HFFc6 (cell line): ENCODE results near the gene COL2A1. TPM values are rescaled to one million over a fixed set of nuclear protein-coding genes. Genes with fewer than 3 reads are reported as not detected.

Experiments
- DNase-seq: peaks from one replicate; pipeline ENCODE4 v3.0.0-alpha.2; 2018
- H3K27ac Mint-ChIP-seq: 2 replicates; pipeline ENCODE4 v1.8.0; 2020; ENCODE audit warnings: mild to moderate bottlenecking, mixed read lengths
- H3K27me3 Mint-ChIP-seq: 2 replicates; pipeline ENCODE4 v1.8.0; 2021; ENCODE audit warnings: mild to moderate bottlenecking, moderate library complexity, mixed read lengths; ENCODE audit not compliant: insufficient read depth
- H3K36me3 Mint-ChIP-seq: 2 replicates; pipeline ENCODE4 v1.8.0; 2021; ENCODE audit warnings: low read depth, mixed read lengths
- H3K4me1 Mint-ChIP-seq: 2 replicates; pipeline ENCODE4 v1.8.0; 2020; ENCODE audit warnings: low read depth, mixed read lengths
- H3K4me3 Mint-ChIP-seq: 2 replicates; pipeline ENCODE4 v1.8.0; 2020; ENCODE audit warnings: mild to moderate bottlenecking, moderate library complexity, mixed read lengths
- H3K9me3 Mint-ChIP-seq: 2 replicates; pipeline ENCODE4 v1.8.0; 2020; ENCODE audit warnings: mild to moderate bottlenecking, mixed read lengths
- total RNA-seq, 6 experiments: library from RNA; stranded (reverse); fragmentation: NEBNext Ultra II Directional; extraction: Animal tissue kit (Norgen Biotek cat#: 25700); gene quantifications; 2 replicates in 1 of 6; 3 replicates in 5 of 6; pipeline ENCODE4 v1.2.3, GENCODE V29; 2021
- TF ChIP-seq, protein P1 (sequence below): fragments of 200-600 bp; sonication (generic); IDR thresholded peaks from 2 replicates; pipeline ENCODE4 v1.5.0; 2021; ENCODE audit warnings: antibody characterized with exemption, mild to moderate bottlenecking

The COL2A1 gene
- total RNA-seq, 6 experiments from 2014 or later: not detected

DNA sequence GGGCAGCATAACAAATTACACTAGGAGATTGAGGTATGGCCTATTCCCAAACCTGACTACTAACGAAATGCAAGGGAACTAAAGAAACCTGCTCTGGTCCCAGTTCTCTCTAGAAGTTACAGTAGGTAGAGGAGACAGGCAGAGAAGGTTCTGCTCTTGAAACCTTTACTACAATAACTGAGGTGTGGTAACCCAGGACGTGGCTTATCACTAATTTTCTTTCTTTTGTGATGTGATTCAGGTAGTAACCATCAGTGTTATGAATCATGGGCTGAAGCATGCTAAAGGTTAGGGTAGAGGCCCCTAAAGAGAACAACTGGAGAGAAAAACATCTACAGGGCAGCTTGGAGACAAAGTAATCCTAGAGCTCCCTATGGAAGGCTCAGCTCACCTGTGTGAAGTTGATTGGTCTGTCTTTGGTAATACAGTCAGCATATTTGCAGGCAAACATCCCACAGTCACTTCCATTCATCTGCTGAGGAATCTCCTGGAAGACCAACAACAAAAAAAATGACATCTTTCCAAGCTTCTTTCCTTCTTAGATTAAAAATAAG is 41.8 kb upstream of the COL2A1 start:
- no peak for DNase-seq
- Mint-ChIP-seq H3K4me1 (no peaks in the 10 kb centered on the region), H3K27ac (no peak overlapping the region), H3K36me3 (peaks cover 8% of the 10 kb centered on the region; the same call in 1 of the 2 replicates), H3K4me3 (no peak overlapping the region), H3K27me3 (peaks cover 4% of the 10 kb centered on the region; the same call in 1 of the 2 replicates), H3K9me3 (no peaks in the 10 kb centered on the region)
- TF ChIP-seq, protein P1, sequence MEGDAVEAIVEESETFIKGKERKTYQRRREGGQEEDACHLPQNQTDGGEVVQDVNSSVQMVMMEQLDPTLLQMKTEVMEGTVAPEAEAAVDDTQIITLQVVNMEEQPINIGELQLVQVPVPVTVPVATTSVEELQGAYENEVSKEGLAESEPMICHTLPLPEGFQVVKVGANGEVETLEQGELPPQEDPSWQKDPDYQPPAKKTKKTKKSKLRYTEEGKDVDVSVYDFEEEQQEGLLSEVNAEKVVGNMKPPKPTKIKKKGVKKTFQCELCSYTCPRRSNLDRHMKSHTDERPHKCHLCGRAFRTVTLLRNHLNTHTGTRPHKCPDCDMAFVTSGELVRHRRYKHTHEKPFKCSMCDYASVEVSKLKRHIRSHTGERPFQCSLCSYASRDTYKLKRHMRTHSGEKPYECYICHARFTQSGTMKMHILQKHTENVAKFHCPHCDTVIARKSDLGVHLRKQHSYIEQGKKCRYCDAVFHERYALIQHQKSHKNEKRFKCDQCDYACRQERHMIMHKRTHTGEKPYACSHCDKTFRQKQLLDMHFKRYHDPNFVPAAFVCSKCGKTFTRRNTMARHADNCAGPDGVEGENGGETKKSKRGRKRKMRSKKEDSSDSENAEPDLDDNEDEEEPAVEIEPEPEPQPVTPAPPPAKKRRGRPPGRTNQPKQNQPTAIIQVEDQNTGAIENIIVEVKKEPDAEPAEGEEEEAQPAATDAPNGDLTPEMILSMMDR: no peak

DNA sequence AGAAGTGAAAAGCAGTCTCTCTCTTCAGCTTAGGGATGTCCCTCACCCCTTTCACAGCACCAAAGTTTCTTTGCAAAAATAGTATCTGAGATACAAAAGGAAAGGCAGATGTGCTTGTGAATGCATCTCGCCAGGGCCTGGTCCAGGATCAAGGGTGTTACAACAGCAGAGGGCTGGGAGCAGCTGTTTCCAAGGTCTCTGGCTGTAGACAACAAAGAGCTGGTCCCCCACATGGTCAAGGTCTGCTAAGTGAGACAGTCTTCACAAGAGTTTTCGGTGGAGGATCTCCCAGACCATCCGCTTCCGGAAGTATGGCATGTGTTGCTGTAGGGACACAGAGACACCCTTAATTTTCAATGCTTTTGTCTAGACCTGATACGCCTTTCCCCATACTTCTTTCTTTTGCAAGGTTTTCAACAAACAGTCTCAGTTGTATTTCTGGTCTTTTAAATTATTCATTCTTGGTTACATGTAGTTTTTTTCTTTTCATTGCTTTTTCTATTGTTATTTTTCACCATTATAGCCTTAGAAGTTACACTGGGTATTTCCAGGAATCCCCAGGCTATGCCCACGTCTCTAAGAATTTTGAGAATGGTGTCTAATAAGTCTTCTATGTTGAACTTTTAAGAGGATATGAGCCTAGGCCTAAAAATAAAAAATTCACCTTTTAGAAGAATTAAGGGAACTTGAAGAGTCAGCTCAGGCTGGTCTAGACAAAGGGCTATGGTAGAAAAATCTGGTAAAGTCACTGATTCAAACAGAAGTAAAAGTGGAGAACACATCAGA is 41.0 kb upstream of the COL2A1 start:
- no peaks in the 10 kb centered on the region for H3K9me3 Mint-ChIP-seq
- no peaks in the 10 kb centered on the region for H3K4me1 Mint-ChIP-seq
- H3K4me3 Mint-ChIP-seq: no peak overlapping the region
- H3K27me3 Mint-ChIP-seq: peaks cover 4% of the 10 kb centered on the region; the same call in 1 of the 2 replicates
- TF ChIP-seq, protein P1: no peak
- no peak overlapping the region for H3K27ac Mint-ChIP-seq
- no peak for DNase-seq
- H3K36me3 Mint-ChIP-seq: peaks cover 8% of the 10 kb centered on the region; the same call in 1 of the 2 replicates

DNA sequence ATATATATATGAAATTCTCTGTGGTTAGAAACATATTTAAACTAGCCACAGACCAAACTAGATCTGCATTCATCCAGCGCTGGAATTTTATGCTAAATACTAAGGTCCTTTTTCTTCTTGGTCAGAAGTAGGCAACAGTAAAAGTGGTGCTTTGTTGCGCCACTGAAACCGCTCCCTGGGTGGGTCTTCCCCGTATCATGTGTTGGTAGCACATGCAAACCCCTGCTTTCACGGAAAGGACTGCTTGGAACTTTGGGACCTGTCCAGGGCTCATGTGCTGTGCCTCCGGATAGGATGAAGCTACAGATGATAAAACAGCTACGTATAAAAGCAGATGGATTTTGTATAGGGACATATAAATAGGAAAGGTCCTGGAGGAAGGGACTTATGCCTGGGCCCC is 40.1 kb upstream of the COL2A1 start:
- Mint-ChIP-seq H3K27me3 (peaks cover 4% of the 10 kb centered on the region; the same call in 1 of the 2 replicates), H3K4me3 (no peak overlapping the region), H3K36me3 (peaks cover 8% of the 10 kb centered on the region; the same call in 1 of the 2 replicates), H3K9me3 (no peaks in the 10 kb centered on the region), H3K4me1 (no peaks in the 10 kb centered on the region), H3K27ac (no peak overlapping the region)
- no peak for DNase-seq
- TF ChIP-seq, protein P1: no peak

DNA sequence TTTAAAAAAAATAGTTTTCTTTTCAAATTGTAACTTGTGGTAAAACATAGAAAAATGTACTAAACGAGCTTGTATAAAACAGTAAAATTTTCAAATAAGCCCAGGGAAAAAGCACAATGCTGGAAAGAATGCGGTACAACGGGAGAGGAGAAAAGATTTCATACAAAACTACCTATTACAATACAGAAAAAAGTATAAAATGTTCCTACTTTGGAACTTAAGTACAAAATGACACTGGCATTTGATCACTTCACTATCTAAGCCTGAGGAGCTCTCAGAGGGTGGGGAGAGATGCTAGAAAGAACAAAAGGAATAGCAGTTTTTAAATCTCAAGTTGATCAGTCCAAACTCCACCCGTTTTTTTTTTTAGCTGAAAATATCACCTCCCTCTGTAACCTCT is 39.5 kb upstream of the COL2A1 start:
- Mint-ChIP-seq H3K9me3 (no peaks in the 10 kb centered on the region), H3K4me1 (no peaks in the 10 kb centered on the region), H3K4me3 (no peak overlapping the region), H3K36me3 (peaks cover 8% of the 10 kb centered on the region; the same call in 1 of the 2 replicates), H3K27ac (no peak overlapping the region), H3K27me3 (peaks cover 4% of the 10 kb centered on the region; the same call in 1 of the 2 replicates)
- no peak for DNase-seq
- TF ChIP-seq, protein P1: no peak

DNA sequence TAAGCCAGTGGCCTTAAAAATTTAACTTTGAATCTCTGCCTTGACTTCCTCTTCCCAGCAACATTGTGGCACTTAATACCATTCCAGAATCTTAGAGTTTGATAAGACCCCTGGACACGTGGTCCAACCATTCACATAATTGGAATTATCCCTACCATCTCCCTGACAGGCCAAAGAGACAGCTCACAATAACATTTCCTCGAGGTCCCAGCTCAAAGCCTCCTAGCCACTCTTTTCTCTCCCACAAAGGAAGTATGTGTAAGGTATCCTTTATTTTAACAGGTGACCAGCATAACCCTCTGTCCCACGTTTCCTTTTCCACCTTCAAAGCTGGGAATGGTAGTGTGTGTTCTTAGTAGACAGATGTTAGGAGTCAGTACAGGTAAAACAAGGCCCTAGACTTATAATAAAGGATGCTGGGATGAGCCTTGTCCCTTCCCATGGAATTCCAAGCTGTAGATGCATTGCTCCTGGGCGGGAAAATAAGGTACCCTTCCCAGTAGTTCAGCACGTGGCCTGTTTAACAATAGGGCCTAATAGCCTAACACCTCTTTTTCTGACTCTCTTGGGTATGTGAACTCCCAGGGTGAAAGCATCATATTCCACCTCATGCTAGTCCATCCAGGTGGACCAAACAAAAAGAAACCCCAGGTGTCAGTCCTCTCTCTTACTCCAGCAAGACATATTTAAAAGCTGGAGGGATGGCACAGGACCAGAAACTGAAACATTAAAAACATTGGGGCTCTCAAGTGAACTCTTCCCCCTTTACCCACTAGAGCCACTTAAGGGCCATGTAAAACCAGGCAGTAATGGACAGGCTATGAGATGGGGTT is 37.5 kb upstream of the COL2A1 start:
- peaks cover 4% of the 10 kb centered on the region; the same call in 1 of the 2 replicates for H3K27me3 Mint-ChIP-seq
- DNase-seq: no peak
- no peaks in the 10 kb centered on the region for H3K9me3 Mint-ChIP-seq
- H3K36me3 Mint-ChIP-seq: peaks cover 8% of the 10 kb centered on the region; the same call in 1 of the 2 replicates
- no peak overlapping the region for H3K4me3 Mint-ChIP-seq
- TF ChIP-seq, protein P1: no peak
- peaks cover 12% of the 10 kb centered on the region for H3K4me1 Mint-ChIP-seq
- H3K27ac Mint-ChIP-seq: no peak overlapping the region
